Measurements from ENCODE around the gene MYBL2.

DNA sequence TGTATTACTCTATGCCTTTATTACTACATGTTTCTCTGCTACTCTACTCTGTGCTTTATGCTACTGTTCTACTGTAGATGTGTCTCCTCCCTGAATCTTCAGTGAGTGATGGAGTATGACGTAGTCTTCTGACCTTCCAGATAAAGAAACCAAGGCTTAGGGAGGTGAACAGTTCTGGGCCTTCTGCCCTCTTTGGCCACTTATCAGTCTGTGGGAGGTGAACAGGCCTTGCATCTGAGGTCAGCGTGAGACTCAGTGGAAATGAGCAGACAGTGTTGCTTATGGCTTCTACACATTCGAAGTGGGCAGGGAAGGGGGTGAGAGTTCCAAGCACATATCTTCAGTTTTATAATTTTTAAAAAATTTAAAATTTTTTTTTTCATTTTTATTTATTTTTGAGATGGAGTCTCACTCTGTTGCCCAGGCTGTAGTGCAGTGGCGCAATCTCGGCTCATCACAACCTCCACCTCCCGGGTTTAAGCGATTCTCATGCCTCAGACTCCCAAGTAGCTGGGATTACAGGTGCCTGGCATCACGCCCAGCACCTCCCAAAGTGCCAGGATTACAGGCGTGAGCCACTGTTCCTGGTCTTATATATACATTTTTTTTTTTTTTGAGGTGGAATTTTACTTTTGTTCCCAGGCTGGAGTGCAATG is 24.2 kb downstream of the MYBL2 start:
- TF ChIP-seq ZNF112 (tag by site-specific recombination; IDR thresholded peaks at IDR 0.05) (no peak), YY1 (tag by site-specific recombination; IDR thresholded peaks at IDR 0.05) (no peak), ZNF175 (tag by site-specific recombination; IDR thresholded peaks at IDR 0.05) (no peak), ZNF174 (tag by site-specific recombination; IDR thresholded peaks at IDR 0.05) (no peak), ZNF335 (tag by site-specific recombination; conservative IDR thresholded peaks at IDR 0.05) (no peak), SETDB1 (IDR thresholded peaks at IDR 0.05; ENCODE audit: insufficient read length, low read length) (no peak), ZBTB1 (tag by site-specific recombination; IDR thresholded peaks at IDR 0.05) (no peak), ZNF530 (tag by site-specific recombination; IDR thresholded peaks at IDR 0.05; ENCODE audit: low read depth) (no peak)
- TF ChIP-seq, protein P1, sequence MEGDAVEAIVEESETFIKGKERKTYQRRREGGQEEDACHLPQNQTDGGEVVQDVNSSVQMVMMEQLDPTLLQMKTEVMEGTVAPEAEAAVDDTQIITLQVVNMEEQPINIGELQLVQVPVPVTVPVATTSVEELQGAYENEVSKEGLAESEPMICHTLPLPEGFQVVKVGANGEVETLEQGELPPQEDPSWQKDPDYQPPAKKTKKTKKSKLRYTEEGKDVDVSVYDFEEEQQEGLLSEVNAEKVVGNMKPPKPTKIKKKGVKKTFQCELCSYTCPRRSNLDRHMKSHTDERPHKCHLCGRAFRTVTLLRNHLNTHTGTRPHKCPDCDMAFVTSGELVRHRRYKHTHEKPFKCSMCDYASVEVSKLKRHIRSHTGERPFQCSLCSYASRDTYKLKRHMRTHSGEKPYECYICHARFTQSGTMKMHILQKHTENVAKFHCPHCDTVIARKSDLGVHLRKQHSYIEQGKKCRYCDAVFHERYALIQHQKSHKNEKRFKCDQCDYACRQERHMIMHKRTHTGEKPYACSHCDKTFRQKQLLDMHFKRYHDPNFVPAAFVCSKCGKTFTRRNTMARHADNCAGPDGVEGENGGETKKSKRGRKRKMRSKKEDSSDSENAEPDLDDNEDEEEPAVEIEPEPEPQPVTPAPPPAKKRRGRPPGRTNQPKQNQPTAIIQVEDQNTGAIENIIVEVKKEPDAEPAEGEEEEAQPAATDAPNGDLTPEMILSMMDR (tag by site-specific recombination; IDR thresholded peaks at IDR 0.05), result no peak
- TF ChIP-seq, protein P2, sequence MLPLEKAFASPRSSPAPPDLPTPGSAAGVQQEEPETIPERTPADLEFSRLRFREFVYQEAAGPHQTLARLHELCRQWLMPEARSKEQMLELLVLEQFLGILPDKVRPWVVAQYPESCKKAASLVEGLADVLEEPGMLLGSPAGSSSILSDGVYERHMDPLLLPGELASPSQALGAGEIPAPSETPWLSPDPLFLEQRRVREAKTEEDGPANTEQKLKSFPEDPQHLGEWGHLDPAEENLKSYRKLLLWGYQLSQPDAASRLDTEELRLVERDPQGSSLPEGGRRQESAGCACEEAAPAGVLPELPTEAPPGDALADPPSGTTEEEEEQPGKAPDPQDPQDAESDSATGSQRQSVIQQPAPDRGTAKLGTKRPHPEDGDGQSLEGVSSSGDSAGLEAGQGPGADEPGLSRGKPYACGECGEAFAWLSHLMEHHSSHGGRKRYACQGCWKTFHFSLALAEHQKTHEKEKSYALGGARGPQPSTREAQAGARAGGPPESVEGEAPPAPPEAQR (tag by site-specific recombination; IDR thresholded peaks at IDR 0.05), result no peak
- TF ChIP-seq, protein P3, sequence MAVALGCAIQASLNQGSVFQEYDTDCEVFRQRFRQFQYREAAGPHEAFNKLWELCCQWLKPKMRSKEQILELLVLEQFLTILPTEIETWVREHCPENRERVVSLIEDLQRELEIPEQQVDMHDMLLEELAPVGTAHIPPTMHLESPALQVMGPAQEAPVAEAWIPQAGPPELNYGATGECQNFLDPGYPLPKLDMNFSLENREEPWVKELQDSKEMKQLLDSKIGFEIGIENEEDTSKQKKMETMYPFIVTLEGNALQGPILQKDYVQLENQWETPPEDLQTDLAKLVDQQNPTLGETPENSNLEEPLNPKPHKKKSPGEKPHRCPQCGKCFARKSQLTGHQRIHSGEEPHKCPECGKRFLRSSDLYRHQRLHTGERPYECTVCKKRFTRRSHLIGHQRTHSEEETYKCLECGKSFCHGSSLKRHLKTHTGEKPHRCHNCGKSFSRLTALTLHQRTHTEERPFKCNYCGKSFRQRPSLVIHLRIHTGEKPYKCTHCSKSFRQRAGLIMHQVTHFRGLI (tag by site-specific recombination; IDR thresholded peaks at IDR 0.05), result no peak
